Measurements from ENCODE around the gene SLC17A3.

SLC17A3 gene, protein sequence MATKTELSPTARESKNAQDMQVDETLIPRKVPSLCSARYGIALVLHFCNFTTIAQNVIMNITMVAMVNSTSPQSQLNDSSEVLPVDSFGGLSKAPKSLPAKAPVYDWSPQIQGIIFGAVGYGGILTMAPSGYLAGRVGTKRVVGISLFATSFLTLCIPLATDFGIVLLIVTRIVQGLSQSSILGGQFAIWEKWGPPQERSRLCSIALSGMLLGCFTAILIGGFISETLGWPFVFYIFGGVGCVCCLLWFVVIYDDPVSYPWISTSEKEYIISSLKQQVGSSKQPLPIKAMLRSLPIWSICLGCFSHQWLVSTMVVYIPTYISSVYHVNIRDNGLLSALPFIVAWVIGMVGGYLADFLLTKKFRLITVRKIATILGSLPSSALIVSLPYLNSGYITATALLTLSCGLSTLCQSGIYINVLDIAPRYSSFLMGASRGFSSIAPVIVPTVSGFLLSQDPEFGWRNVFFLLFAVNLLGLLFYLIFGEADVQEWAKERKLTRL

DNA sequence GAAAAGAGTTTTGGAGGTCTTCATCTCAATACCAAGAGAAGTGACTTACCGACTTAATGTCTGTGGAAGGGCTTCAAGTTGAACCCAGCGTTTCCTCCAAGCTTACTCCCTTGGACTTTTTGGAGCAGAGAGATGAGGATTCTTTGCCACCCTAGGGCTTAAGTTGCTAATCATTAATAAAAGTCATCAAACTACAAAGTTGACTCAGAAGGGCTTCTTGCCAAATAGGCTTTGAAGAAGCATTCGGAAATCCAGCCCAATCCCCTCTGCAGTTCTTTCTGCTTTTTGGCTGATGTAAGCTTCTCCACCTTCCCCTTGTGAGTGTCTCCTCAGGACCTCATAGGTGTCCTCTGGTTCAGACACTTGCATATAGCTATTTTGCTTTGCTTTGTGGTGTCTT lies at the start of gene SLC17A3:
TSS of gene SLC17A3 (minus strand) at position 126 of the 400 bp plus-strand sequence. CDS start 5,856 bp downstream, outside the sequence.
- no peak for DNase-seq (ENCODE audit: low read depth)

DNA sequence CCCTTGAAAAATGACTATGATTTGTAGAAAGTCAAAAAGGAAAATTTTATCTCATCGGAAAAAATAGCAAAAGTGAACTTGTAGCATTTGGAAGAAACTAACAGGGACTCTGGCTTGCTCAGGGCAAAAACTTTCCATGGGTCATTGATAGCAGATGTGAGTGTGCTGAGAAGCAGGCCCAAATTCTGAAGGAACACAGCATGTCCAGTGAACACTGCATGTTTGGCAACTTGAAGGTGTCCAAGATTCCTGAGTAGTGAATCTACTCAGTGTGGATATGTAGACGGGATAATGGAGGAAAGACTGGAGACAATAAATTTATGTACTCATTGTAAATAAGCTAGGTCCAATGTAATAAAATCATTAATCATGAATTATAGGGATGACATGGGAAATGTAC lies 48.3 kb upstream of the SLC17A3 start:
- DNase-seq (ENCODE audit: low read depth), result peak; percentile 9

DNA sequence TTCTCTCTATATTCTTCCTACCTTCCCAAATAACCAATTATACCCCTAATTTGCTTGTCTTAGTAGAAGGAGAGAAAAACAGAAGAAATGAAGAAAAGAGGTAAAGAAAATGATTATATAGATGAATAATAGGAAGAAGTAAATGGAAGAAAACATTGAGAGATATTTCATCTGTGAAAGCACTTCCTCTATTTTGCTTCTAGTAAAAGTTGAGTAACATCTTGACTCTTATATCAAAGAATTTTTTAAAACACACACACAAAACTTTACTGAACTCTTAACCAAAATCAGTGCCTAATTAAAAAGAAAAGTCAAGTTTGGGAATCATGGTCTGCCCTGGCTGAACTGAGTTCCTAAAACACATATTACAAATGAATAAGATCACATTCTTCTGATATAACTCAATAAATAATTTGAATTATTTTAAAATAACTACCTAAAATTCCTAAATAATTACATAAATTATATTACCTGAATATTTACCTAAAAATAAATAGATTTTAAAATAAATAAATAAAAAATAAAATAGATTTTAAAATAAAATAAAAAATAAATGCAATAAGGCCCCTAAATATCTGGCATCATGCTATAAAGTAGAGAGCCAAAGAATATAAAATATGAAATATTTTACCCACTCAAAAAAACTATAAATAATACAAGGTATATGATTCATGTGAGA lies 47.6 kb upstream of the SLC17A3 start:
- no peak for DNase-seq (ENCODE audit: low read depth)

DNA sequence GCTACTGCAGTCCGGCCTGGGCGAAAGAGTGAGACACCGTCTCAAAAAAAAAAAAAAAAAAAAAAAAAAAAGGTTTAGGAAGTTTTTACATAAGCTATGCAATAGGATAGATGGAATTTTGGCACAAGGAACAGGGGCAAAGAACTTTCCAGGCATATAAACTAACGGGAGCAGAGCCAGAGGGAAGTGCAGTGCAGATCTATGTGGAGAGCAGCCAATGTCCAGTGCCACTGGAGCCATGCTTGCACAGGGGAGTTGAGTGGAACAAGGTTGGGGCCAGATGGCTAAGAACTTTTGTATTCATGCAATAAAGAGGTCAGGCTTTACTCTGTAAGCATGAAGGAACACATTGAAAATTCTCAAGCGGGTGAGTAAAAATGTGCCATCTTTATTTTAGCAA lies 45.6 kb upstream of the SLC17A3 start:
- no peak for DNase-seq (ENCODE audit: low read depth)

DNA sequence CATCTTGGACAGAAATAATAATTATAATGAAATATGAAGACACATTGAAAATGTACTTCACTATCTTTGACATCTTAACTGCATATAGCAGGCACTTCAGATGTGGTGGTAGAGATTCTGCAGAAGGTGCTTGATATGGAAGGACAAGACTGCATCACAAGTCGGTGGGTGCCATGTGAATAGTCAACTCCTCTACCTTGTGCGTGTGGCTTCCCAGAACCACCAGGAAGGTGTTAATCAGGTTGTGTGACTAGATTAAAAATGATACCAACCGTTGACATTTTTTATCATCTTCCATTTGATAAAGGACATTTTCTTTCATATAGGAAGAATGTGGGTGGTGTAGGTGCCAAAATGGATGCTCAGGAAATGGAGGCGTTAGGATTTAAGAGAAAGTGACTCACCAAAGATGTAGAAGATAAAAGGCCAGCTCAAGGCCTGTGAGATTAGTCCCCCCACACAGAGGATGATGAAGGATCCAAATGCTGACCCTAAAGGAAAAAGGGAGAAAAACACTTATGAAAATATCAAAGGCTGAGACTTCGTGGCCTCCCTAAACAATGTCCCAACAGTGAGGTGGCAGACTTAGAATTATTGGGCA lies 44.1 kb upstream of the SLC17A3 start:
- no peak for DNase-seq (ENCODE audit: low read depth)

DNA sequence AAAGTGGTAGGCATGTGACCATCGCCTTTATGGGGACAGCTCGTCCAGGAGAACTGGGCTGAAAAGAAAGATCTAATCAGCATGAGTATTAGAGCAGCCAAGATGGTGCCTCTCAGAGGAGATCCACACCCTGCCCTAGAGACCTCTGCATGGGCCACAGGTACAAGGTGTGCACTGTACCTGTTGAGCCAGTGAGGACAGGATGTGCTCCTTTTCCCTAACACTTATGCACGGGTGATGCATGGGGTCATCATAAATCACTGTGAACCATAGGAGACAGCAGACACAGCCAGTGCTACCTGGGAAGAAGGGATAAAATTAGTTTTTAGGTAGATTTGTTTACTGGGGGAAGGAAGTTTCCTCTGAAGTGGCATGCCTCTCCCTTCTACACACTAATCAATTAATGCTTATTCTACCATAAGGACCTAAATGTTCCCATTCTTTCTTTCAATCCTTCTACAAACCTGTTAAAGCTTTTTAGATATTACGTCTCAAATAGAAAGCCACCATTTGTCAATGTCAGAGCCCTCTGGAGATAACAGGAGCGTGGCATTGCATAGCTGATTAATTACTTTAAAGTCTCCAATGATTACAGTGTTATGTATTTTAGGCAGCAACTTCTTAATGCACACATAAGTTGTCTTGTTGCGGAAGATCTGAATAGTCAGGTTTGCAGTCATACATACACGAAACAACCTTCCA lies 42.9 kb upstream of the SLC17A3 start:
- DNase-seq (ENCODE audit: low read depth), result no peak

DNA sequence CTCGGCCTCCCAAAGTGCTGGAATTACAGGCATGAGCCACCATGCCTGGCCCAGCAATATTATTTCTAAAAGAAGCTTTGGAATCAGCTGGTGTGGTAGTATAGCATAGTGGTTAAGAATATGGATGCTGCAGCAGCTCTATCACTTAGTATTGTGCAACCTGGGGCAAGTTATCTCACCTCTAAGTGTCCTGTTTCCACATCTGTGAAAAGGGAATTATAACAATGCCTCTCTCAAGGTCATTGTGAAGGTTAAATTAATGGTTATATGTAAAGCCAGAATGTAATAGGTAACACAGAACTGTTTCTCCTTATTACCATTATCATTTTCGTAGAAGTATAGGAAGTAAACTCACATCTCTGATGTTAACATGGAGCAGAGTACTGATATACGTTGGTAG lies 42.3 kb upstream of the SLC17A3 start:
- no peak for DNase-seq (ENCODE audit: low read depth)

DNA sequence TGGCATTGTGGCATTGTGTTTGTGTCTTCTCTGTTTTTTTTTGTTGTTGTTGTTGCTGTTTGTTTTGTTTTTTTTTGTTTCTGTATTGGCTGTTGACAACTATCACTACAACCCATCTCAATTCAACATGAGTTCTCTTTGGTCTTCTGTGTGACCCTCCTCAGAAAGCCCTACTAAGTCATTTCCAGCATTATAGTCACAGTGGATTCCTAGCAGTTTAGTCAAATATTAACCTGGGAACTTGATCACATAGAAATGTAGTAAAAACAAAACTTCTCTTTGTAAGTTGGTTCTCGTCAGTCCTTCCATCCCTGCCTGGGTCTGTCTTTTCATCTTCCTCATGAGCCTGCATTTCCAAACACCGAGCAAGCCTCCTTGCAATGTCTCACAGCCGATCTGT lies 39.7 kb upstream of the SLC17A3 start:
- DNase-seq (ENCODE audit: low read depth), result no peak

DNA sequence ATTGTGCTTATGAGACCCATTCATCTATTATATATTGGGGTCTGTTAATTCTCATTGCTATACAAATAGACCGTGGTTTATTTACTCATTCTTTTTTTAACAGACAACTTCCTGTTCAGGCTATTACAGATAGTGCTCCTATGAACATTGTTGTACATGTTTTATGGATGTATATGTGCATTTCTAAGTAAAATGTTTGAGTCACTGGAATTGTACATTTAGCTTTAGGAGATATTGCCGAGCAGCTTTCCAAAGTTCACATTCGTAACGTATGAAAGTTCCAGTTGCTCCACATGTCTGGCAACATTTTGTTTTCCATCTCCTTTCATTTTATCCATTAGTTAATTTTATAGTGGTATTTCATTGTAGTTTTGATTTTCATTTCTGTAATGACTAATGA lies 37.3 kb upstream of the SLC17A3 start:
- DNase-seq (ENCODE audit: low read depth), result no peak

DNA sequence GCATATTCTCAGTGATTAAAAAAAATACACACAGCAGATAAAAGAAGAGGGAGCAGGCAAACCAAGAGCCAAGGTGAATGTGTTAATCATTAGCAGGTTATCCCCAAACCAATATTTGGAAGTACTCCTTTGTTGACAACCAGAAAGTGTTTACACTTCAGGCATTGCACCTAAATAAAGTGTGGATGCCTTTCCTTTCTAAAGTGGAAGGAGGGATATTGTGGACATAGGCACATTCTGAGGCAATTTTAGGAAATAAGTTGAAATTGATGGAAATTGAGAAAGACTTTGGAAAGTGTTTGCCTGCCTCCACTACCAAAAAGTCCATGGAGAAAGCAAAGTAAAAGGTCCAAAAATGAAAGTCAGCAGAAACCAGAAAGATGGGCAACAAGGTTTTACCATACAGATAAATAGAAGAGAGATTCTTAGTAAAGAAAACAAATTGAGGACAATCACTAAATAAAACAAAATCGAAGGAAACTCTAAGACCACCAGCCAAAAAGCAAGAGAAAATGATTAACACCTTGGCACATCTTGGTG lies 33.5 kb upstream of the SLC17A3 start:
- no peak for DNase-seq (ENCODE audit: low read depth)

DNA sequence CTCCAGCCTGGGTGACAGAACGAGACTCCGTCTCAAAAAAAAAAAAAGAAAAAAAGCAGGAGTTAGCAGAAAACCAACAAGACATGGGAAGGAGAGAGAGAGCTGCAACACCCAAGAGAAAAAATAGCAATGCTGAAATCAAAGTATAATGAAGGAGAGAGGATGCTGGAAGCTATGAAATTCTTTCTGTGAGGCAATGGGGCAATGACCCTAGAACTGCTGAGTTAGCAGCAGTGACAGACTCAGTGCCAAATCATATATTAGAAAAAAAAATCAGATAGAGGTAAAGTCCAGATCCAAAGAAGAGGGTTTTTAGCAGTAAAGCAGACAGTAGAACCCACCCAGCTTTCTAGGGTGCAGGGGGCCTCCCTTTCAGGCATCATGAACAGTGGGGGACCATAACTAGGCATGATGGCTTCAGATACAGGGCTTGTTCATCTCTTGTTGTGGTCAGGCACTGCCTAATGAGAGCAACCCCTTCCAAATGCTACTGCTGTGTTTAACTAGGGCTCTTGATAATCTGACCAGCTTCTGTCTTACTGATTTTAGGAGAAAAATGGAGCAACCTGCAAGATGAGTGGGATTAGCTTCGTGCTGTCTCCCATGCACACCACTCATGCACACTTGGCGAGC lies 29.5 kb upstream of the SLC17A3 start:
- no peak for DNase-seq (ENCODE audit: low read depth)

DNA sequence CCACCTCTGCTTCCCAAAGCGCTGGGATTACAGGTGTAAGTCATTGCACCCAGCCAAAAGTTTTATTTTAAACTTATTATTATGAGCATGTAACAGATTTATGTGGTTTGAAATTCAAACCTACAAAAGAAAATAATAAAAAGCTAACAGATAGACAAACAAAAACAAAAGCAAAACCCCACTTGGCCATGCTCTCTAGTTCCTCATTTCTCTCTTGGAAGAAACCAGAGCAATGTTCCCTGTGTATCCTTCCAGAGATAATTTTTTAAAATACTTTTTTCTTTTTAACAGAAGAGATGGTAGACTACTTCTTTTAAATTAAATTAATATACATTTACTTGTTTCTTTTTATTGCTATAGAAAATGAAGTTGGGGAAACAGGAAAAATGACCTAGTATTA lies 28.0 kb upstream of the SLC17A3 start:
- DNase-seq (ENCODE audit: low read depth), result no peak

DNA sequence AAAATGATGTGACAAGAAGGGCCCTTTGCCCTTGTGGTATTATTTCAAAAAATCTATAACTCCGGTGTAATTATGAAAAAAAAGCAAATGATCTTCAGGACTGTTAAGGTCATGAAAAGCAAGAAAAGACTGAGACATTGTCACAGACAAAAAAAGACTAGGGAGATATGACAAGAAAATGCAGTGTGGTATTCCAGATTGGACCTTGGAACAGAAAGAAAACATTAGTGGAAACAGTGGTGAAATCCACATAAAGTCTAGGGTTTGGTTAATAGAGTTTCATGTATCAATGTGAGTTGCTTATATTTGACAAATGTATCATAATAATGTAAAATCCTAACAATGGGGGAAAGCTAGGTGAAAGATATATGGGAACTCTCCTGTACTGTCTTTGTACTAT lies 26.8 kb upstream of the SLC17A3 start:
- no peak for DNase-seq (ENCODE audit: low read depth)

DNA sequence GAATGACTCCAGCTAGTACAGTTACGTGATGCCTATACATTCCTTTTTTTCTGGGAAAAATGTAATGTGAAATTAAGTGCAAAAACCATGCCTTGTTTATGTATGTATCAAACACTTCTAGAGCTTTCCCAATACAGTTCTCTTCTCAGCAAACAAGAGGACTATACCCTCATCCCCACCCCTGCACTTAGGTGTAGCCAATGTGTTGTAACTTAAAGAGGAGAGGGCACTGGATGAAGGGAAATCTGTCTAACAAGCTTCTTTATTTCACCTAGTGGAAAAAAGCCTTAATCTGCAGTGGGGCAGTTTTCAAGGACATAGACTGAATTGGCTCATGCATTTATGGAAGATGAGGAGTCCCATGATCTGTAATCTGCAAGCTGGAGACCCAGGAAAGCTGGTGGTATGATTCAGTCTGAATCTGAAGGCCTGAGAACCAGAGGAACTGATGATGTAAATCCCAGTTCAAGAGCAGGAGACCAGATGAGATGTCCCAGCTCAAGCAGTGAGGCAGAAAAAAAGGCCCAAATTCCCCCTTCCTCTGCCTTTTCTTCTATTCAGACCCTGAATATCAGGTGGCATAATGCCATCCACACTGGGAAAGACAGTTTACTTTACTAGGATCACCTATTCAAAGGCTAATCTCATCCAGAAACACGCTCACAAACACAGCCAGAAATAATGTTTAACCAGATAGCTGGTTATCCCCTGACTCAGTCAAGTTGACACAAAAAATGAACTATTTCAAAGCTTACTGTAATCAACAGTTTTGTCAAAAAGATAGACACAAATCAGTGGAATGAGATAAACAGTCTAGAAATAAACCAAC lies 25.8 kb upstream of the SLC17A3 start:
- no peak for DNase-seq (ENCODE audit: low read depth)

DNA sequence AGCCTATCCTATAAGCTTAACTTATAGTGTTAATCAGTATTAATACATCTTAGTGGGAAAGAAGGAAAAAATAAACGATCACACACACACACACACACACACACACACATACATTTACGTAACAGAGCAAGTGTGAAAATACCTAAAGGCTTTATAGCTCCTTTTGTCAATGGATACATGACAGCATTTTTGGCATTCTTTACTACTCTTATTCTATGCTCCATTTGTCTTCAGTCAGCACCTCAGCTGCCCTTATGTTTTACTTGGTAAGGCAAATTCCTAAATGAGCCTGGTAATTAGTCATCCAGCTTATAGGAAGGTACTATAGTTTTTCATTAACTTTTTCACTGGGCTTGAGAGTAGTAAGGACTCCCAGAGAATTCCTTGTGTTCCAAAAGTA lies 25.1 kb upstream of the SLC17A3 start:
- DNase-seq (ENCODE audit: low read depth), result no peak

DNA sequence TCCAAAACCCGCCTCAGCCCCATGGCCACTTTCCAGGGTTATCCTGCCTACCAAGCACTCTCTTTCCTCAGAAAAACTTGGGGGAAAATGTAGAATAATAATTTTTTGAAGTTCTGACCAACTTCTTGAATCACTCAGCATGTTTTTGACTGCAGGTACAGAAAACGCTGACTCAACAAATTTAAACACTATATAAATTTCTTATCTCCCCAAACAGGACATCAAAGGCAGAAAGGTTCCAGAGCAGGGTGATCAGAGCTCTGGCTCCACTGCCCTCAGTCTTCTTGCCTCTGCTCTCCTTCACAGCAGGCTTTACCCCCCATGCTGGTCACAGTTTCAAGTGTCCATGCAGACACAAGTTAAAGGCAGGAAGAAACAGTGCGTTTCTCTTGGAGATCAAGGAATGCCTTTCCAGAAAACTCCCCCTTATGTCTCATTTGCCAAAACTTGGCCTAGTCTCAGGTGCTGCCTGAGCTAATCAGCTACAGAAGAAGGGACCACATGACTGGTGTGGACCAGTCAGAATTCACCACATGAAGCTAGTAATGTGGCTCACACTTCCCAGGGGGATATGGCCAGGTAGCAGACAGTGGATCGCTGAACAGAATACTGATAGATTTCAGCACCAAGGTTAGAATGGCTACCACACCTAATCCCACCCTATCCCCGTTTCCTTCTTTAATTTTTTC lies 24.4 kb upstream of the SLC17A3 start:
- DNase-seq (ENCODE audit: low read depth), result no peak

DNA sequence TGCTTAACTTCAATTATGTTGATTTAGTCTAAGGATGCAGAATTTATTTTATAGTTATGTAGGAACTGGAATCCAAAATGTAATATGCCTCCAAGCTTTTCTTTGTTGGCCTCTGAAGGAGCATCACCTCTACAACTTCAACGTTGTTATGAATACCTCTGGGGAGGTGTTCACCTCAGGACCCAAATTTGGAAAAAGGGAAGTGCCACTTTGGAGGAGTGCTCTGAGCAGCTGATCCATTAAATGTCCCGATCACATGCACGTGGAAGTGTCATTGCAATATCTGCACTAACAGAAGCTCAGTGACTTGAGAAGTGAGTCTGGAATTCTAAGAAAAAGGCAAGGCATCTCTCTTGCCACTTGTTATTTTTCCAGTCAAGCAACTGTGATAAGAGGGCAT lies 22.2 kb upstream of the SLC17A3 start:
- DNase-seq (ENCODE audit: low read depth), result no peak

DNA sequence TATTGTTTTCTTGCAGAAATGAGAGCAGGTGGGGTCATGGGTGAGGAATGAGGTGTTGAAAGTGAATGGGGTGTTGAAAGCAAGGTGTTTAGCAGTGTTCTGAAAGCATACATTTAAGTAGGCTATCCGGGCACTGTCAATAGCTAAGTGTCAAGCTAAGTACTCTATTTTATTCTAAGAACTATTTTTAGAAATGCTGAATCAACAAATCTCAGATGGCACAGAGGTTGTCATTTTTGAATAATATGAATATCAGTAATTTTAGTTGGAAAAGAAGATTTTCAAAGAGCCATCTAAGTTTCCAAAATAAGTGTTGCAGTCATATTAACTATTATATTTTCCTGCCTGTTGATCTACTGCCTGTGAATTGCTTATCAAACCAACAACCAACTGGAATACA lies 21.7 kb upstream of the SLC17A3 start:
- DNase-seq (ENCODE audit: low read depth), result no peak

DNA sequence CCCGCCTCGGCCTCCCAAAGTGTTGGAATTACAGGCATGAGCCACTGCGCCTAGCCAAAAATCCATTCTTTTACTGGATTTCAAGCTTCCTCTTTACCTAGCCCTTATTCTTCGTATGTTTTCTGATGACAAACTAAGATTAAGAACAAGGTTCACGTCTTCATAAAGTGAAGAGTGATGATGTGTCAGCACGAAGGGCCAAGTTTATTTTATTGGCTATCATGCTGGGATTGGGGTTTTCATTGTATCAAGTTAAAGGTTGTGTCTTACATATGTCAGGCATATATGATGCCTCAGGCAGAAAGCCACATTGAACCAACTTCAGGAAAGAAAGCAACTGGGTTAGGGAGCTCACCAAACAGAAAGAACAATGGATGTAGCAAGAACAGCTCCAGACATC lies 19.7 kb upstream of the SLC17A3 start:
- no peak for DNase-seq (ENCODE audit: low read depth)

DNA sequence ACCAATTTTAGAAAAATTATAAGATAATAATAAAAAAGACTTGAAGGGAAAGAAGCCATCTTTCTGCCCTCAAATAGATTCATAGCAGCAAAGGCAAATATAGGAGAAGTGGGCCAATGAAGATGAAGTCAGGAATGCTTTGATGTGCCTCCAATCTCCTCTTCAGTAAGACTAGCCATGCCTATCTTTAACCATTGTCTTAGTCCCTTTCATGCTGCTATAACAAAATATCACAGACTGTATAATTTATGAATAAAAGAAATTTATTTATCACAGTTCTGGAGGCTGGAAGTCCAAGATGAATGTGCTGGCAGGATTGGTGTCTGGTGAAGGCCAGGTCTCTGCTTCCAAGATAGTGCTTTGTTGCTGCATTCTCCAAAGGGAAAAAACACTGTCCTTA lies 18.8 kb upstream of the SLC17A3 start:
- no peak for DNase-seq (ENCODE audit: low read depth)

All from EH (cell line).